A549 (cell line): ENCODE data around the gene SNX25. TPM values are rescaled to one million over a fixed set of nuclear protein-coding genes. Genes with fewer than 3 reads are reported as not detected.

Experiments
- ATAC-seq, 2 experiments: fragments of 200-7000 bp in 1 of 2; fragments of >200 bp in 1 of 2; cut with Nextera tagmentation in 1 of 2; cut with Tn5 transposase in 1 of 2; 3 replicates each; pipeline versions ENCODE4 v1.8.0 to v1.9.1; 2018 to 2020; ENCODE audit warnings: mild to moderate bottlenecking in 1 of 2, moderate library complexity in 1 of 2
- CTCF ChIA-PET: fragments of 300-600 bp; sonication (Branson Sonifier 250); formaldehyde crosslinking; extraction: SDS; loops from one replicate; lab custom pipeline; 2021; ENCODE audit warnings: antibody characterized with exemption, inconsistent platforms; lab: Yijun Ruan, JAX
- POLR2A ChIA-PET: fragments of 350-600 bp; formaldehyde crosslinking; extraction: SDS; loops from one replicate; lab custom pipeline; 2021; ENCODE audit warnings: antibody characterized with exemption, inconsistent platforms; lab: Yijun Ruan, JAX
- DNase-seq, 2 experiments: peaks; one replicate each; pipeline versions ENCODE4 v3.0.0 to v3.0.0-alpha.2; 2011 to 2016; ENCODE audit warnings: low read depth in 1 of 2, low spot score in 1 of 2
- FAIRE-seq: peaks from 2 replicates; lab custom pipeline; 2011; peaks lifted over from hg19 to GRCh38; lab: Jason Lieb, UNC
- H3K27ac ChIP-seq, 2 experiments: fragments of >200 bp; sonication (Bioruptor Twin); formaldehyde crosslinking; 3 replicates each; pipeline ENCODE4 v1.5.1; 2016 to 2017
- H3K4me1 ChIP-seq: fragments of >200 bp; sonication (Bioruptor Twin); formaldehyde crosslinking; 3 replicates; pipeline ENCODE4 v1.6.1; 2016
- H3K4me2 ChIP-seq: fragments of >200 bp; sonication (Bioruptor Twin); formaldehyde crosslinking; 3 replicates; pipeline ENCODE4 v1.6.1; 2016
- H3K4me3 ChIP-seq: fragments of >200 bp; sonication (Bioruptor Twin); formaldehyde crosslinking; 3 replicates; pipeline ENCODE4 v1.5.1; 2016
- H3K9me3 ChIP-seq: fragments of >200 bp; sonication (Bioruptor Twin); formaldehyde crosslinking; 3 replicates; pipeline ENCODE4 v1.6.1; 2016
- BHLHE40 ChIP-seq: IDR thresholded peaks from 2 replicates; pipeline ENCODE4 v1.6.1; 2012; ENCODE audit warnings: low read depth, low read length, inconsistent platforms
- CBX8 ChIP-seq: fragments of 200-600 bp; sonication (generic); IDR thresholded peaks from 2 replicates; pipeline ENCODE4 v1.6.1; 2016
- CEBPB ChIP-seq, 2 experiments: fragments of >200 bp in 1 of 2; sonication (Bioruptor Twin) in 1 of 2; formaldehyde crosslinking in 1 of 2; IDR thresholded peaks; 2 replicates each; pipeline ENCODE4 v1.6.1; 2012 to 2016
- EHF ChIP-seq: fragments of 250-450 bp; sonication (Bioruptor Pico); IDR thresholded peaks from 2 replicates; pipeline ENCODE4 v1.5.0; 2020; ENCODE audit warnings: mild to moderate bottlenecking
- ELK1 ChIP-seq: fragments of 150-350 bp; IDR thresholded peaks from 2 replicates; pipeline ENCODE4 v1.6.1; 2014; ENCODE audit warnings: low read depth, mild to moderate bottlenecking, low read length
- EP300 ChIP-seq, 2 experiments: fragments of >200 bp; sonication (Bioruptor Twin); formaldehyde crosslinking; IDR thresholded peaks; 2 replicates in 1 of 2; 3 replicates in 1 of 2; pipeline ENCODE4 v1.6.1; 2016 to 2017
- ESRRA ChIP-seq: fragments of 150-350 bp; IDR thresholded peaks from 2 replicates; pipeline ENCODE4 v1.6.1; 2014; ENCODE audit warnings: mild to moderate bottlenecking, low read length, borderline replicate concordance
- FOSL2 ChIP-seq, 2 experiments: fragments of 450-650 bp in 1 of 2; fragments of >200 bp in 1 of 2; sonication (Bioruptor Twin) in 1 of 2; formaldehyde crosslinking; IDR thresholded peaks; 2 replicates each; pipeline versions ENCODE4 v1.5.0 to v1.6.1; 2016 to 2020; ENCODE audit warnings: mild to moderate bottlenecking in 1 of 2, moderate library complexity in 1 of 2
- GATA3 ChIP-seq: IDR thresholded peaks from 2 replicates; pipeline ENCODE4 v1.6.1; 2012; ENCODE audit warnings: borderline replicate concordance
- HMGXB4 ChIP-seq: fragments of 250-450 bp; sonication (Bioruptor Pico); IDR thresholded peaks from 2 replicates; pipeline ENCODE4 v1.5.0; 2021; ENCODE audit warnings: mild to moderate bottlenecking, moderate library complexity, borderline replicate concordance
- HOXA7 ChIP-seq: fragments of 250-450 bp; sonication (Bioruptor Pico); IDR thresholded peaks from 2 replicates; pipeline ENCODE4 v1.5.0; 2020; ENCODE audit warnings: mild to moderate bottlenecking, moderate library complexity
- HOXB13 ChIP-seq: fragments of 250-450 bp; sonication (Bioruptor Pico); IDR thresholded peaks from 2 replicates; pipeline ENCODE4 v1.5.0; 2020; ENCODE audit warnings: low read depth, mild to moderate bottlenecking, moderate library complexity
- HOXB5 ChIP-seq: fragments of 250-450 bp; sonication (Bioruptor Pico); IDR thresholded peaks from 2 replicates; pipeline ENCODE4 v1.5.0; 2020; ENCODE audit warnings: mild to moderate bottlenecking, moderate library complexity
- JUN ChIP-seq, 2 experiments: fragments of >200 bp; sonication (Bioruptor Twin); formaldehyde crosslinking; IDR thresholded peaks; 2 replicates in 1 of 2; 3 replicates in 1 of 2; pipeline ENCODE4 v1.6.1; 2016 to 2017
- KDM5A ChIP-seq: fragments of 200-600 bp; sonication (generic); IDR thresholded peaks from 2 replicates; pipeline ENCODE4 v1.6.1; 2016; ENCODE audit warnings: antibody characterized with exemption, mild to moderate bottlenecking
- MAFK ChIP-seq: fragments of 450-650 bp; IDR thresholded peaks from 2 replicates; pipeline ENCODE4 v1.6.1; 2014; ENCODE audit not compliant: partially characterized antibody
- MYC ChIP-seq: IDR thresholded peaks from 2 replicates; pipeline ENCODE4 v1.6.1; 2012; ENCODE audit warnings: mild to moderate bottlenecking, inconsistent platforms, low read length, improper control_type of control experiment, borderline replicate concordance
- NPAS2 ChIP-seq: fragments of 250-450 bp; sonication (Bioruptor Pico); IDR thresholded peaks from 2 replicates; pipeline ENCODE4 v1.8.0; 2022; ENCODE audit warnings: mild to moderate bottlenecking, moderate library complexity, borderline replicate concordance
- NR3C1 ChIP-seq: fragments of >200 bp; sonication (Bioruptor Twin); formaldehyde crosslinking; IDR thresholded peaks from 3 replicates; pipeline ENCODE4 v1.6.1; 2017
- PBX3 ChIP-seq: IDR thresholded peaks from 2 replicates; pipeline ENCODE4 v1.6.1; 2012
- RAD21 ChIP-seq, 2 experiments: fragments of >200 bp in 1 of 2; sonication (Bioruptor Twin) in 1 of 2; formaldehyde crosslinking in 1 of 2; IDR thresholded peaks in 1 of 2; conservative IDR thresholded peaks in 1 of 2; 2 replicates in 1 of 2; 3 replicates in 1 of 2; pipeline ENCODE4 v1.6.1; 2012 to 2018; ENCODE audit warnings: inconsistent platforms in 1 of 2
- RARB ChIP-seq: fragments of 250-450 bp; sonication (Bioruptor Pico); IDR thresholded peaks from 2 replicates; pipeline ENCODE4 v1.8.0; 2021; ENCODE audit warnings: mild to moderate bottlenecking, moderate library complexity
- REST ChIP-seq: fragments of 200-600 bp; sonication (generic); IDR thresholded peaks from 2 replicates; pipeline ENCODE4 v1.6.1; 2016; ENCODE audit warnings: antibody characterized with exemption, mild to moderate bottlenecking, moderate library complexity
- RFX5 ChIP-seq: fragments of 450-650 bp; IDR thresholded peaks from 2 replicates; pipeline ENCODE4 v1.7.1; 2014; ENCODE audit warnings: antibody characterized with exemption, mild to moderate bottlenecking, moderate library complexity
- SMC3 ChIP-seq: fragments of >200 bp; sonication (Bioruptor Twin); formaldehyde crosslinking; IDR thresholded peaks from 3 replicates; pipeline ENCODE4 v1.6.1; 2018; ENCODE audit warnings: inconsistent platforms
- USF2 ChIP-seq: fragments of 450-650 bp; IDR thresholded peaks from 2 replicates; pipeline ENCODE4 v1.6.1; 2014; ENCODE audit warnings: antibody characterized with exemption
- ZFP36 ChIP-seq: fragments of 450-650 bp; IDR thresholded peaks from 2 replicates; pipeline ENCODE4 v1.6.1; 2014; ENCODE audit warnings: borderline replicate concordance; ENCODE audit not compliant: partially characterized antibody
- ZSCAN20 ChIP-seq: fragments of 250-450 bp; sonication (Bioruptor Pico); IDR thresholded peaks from 2 replicates; pipeline ENCODE4 v1.8.0; 2022; ENCODE audit warnings: mild to moderate bottlenecking, moderate library complexity
- WGBS: methylation state at CpG from one replicate; pipeline ENCODE4 v1.1.6; 2017; ENCODE audit errors: missing lambda C conversion rate; 5-methylcytosine and 5-hydroxymethylcytosine counted together
- polyA plus RNA-seq, 4 experiments: library from polyadenylated mRNA; depleted of rRNA in 3 of 4; stranded (reverse); fragments of >200 nt; fragmentation: RNase III in 1 of 4; extraction: RNeasy Plus Mini Kit Qiagen cat#74134 plus additional on column Dnase treatment in 1 of 4; gene quantifications; 2 replicates in 3 of 4; 3 replicates in 1 of 4; pipeline ENCODE4 v1.2.3, GENCODE V29; 2011 to 2017

SNX25 gene
- polyA plus RNA-seq, 2 of the 4 experiments (the other 2 are of a cell fraction), result 10.1 to 13.0 TPM

GRCh38 chr4:185379326-185380295 lies 170.2 kb downstream of the SNX25 start:
- no peak overlapping the region for H3K4me2 ChIP-seq
- H3K4me3 ChIP-seq, result no peak overlapping the region
- no peaks in the 10 kb centered on the region for H3K9me3 ChIP-seq
- ATAC-seq (no peak), FAIRE-seq (no peak), DNase-seq (no peak)
- no peaks in the 10 kb centered on the region for H3K4me1 ChIP-seq
- ChIA-PET CTCF (no interaction called here), POLR2A (no interaction called here)
- 91% methylated on average over 13 of the region's 13 CpGs for WGBS
- TF ChIP-seq HOXB13 (no peak), NR3C1 (no peak), GATA3 (no peak), PBX3 (no peak), NPAS2 (CRISPR knock-in tag) (no peak), CEBPB (IDR thresholded peaks at IDR 0.05) (no peak), ELK1 (no peak), ZFP36 (no peak), RFX5 (no peak), USF2 (no peak)
- H3K27ac ChIP-seq, result no peak overlapping the region

GRCh38 chr4:185380320-185380719 lies 170.9 kb downstream of the SNX25 start:
- 77% methylated on average over 1 of the region's 1 CpG for WGBS
- no peak overlapping the region for H3K4me3 ChIP-seq
- DNase-seq, result no peak
- H3K4me2 ChIP-seq, result no peak overlapping the region
- no peaks in the 10 kb centered on the region for H3K4me1 ChIP-seq
- FAIRE-seq, result no peak
- no peak for ATAC-seq
- H3K9me3 ChIP-seq, result no peaks in the 10 kb centered on the region
- H3K27ac ChIP-seq, result no peak overlapping the region
- ChIA-PET CTCF (no interaction called here), POLR2A (no interaction called here)
- TF ChIP-seq BHLHE40 (no peak), EHF (CRISPR knock-in tag) (no peak), FOSL2 (IDR thresholded peaks at IDR 0.05) (no peak), FOSL2 (CRISPR knock-in tag; IDR thresholded peaks at IDR 0.05) (no peak), PBX3 (no peak), EP300 (IDR thresholded peaks at IDR 0.05) (no peak), KDM5A (no peak), CBX8 (no peak), RAD21 (conservative IDR thresholded peaks at IDR 0.05 in 1 of 2, IDR thresholded peaks at IDR 0.05 in 1 of 2) (no peak), RARB (CRISPR knock-in tag) (no peak), SMC3 (no peak), MYC (no peak), ZSCAN20 (CRISPR knock-in tag) (no peak), ESRRA (no peak), MAFK (no peak), JUN (IDR thresholded peaks at IDR 0.05) (no peak), HOXB5 (CRISPR knock-in tag) (no peak), HOXA7 (CRISPR knock-in tag) (no peak), HMGXB4 (CRISPR knock-in tag) (no peak), REST (no peak)
